ENCODE results near the gene WWOX.

Gene WWOX

GRCh38 chr16:78996790-78997189 is 897.3 kb downstream of the WWOX start:
- TF ChIP-seq CTCF (IDR thresholded peaks at IDR 0.05; ENCODE audit: insufficient read depth, low read length, missing control alignments) = no peak
- CTCF ChIA-PET = no interaction called here
- no peak for DNase-seq (ENCODE audit: low read depth, low spot score)
- H3K4me3 ChIP-seq (ENCODE audit: low read depth, low read length) = no peak overlapping the region
- POLR2A ChIA-PET = no interaction called here

- POLR2A ChIA-PET = no interaction called here
- no peak for TF ChIP-seq CTCF (IDR thresholded peaks at IDR 0.05; ENCODE audit: insufficient read depth, low read length, missing control alignments)
- DNase-seq (ENCODE audit: low read depth, low spot score) = no peak
- no peak overlapping the region for H3K4me3 ChIP-seq (ENCODE audit: low read depth, low read length)
- CTCF ChIA-PET = no interaction called here
These were observed 899.4 kb downstream of the WWOX start for GRCh38 chr16:78998879-78999278.

DNA sequence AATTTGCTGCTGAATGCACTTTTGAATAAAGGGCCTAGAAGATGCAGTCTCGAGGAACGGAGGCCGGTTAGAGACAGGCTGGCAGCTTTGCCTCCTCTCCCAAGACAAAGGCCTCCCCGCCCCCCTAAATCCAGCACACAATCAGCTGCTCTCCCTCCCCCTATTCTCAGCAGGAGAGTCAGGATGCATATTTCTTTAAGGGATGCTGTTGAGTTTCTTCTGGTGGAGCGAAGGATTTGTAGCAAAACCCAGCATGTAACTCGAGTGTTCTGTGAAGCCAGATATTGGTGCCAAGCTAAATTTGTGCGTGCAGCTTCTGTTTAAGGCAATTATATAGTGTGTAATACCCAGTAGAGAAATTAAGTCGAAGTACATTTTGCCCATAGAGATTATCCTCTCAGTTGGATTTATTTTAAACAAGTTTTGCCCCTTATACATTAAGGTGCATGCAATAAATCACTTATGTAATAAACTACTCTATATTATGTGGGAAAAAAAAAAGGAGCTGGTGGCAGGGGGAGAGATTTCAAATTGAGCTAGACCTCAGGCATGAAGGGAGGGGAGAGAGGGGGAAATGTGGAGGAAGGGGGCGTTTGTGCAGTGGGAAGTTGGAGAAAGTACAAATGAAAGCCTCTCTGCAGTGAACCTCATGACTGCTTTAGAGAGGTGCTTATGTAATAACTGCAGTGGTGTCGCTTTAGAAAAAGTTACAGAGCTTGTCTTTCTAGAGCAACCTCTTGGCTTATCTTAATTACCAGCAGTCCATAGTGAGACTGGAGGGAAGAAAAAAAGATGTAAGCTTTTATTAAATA is 901.9 kb downstream of the WWOX start:
- no peak overlapping the region for H3K4me3 ChIP-seq (ENCODE audit: low read depth, low read length)
- ChIA-PET POLR2A (no interaction called here), CTCF (no interaction called here)
- DNase-seq (ENCODE audit: low read depth, low spot score) = no peak
- TF ChIP-seq CTCF (IDR thresholded peaks at IDR 0.05; ENCODE audit: insufficient read depth, low read length, missing control alignments) = no peak

DNA sequence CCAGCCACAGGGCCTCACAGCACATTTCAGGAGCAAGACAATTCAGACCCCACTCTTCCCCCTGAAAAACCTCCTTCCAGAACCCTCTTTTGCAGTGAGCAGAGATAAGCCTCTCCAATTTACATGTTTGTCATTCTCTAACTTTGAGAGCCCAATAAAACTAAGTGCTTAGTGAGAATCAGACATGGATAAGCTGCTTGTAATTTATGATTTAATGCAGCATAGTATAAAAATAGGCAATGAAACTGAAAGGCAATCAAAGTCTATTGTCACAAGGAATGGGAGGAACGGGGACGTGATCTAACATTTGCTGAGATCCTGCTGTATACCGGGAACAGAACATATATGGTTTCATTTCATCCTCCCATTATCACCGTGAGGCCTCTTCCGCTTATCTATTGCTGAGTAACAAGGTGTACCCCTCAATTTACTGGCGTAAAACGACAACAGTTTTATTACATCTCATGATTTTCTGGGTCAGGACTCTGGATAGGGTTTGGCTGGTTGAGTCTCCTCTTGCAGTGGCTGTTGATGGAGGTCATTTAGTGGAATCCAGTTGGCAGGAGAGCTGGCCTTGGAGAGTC is 903.7 kb downstream of the WWOX start:
- no peak for DNase-seq (ENCODE audit: low read depth, low spot score)
- CTCF ChIA-PET = no interaction called here
- H3K4me3 ChIP-seq (ENCODE audit: low read depth, low read length) = no peak overlapping the region
- POLR2A ChIA-PET = no interaction called here
- TF ChIP-seq CTCF (IDR thresholded peaks at IDR 0.05; ENCODE audit: insufficient read depth, low read length, missing control alignments) = no peak

GRCh38 chr16:79004309-79004708 is 904.9 kb downstream of the WWOX start:
- no peak overlapping the region for H3K4me3 ChIP-seq (ENCODE audit: low read depth, low read length)
- TF ChIP-seq CTCF (IDR thresholded peaks at IDR 0.05; ENCODE audit: insufficient read depth, low read length, missing control alignments) = no peak
- DNase-seq (ENCODE audit: low read depth, low spot score) = no peak
- ChIA-PET CTCF (no interaction called here), POLR2A (no interaction called here)

DNA sequence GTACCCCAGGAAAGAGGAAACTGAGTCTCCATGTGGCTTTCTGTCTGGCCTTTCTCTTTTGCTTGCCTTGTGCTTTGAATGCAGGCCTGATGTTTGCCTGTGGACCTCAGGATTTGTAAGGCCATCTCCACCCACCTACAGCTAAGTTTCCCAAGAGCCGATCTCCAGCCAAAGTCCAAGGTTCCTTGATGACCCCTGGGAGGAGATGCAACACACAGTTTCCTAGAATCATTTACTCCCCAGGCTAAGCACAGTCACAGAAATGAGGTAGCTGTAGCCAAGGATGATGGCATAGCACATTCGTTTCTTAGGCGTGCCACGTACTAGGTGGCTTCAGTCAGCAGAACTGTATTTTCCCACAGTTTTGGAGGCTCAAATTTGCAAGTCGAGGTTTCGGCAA is 905.6 kb downstream of the WWOX start:
- no peak for DNase-seq (ENCODE audit: low read depth, low spot score)
- ChIA-PET POLR2A (no interaction called here), CTCF (no interaction called here)
- no peak for TF ChIP-seq CTCF (IDR thresholded peaks at IDR 0.05; ENCODE audit: insufficient read depth, low read length, missing control alignments)
- H3K4me3 ChIP-seq (ENCODE audit: low read depth, low read length) = no peak overlapping the region

All from AG04449 (cell line).